Fibroblast of peridontal ligament (primary cell): ENCODE measurements around the gene ACBD5.
"Not testable (repeated sequence)": the region's sequence is repeated elsewhere in the genome, so short reads cannot be mapped to it uniquely, and the experiment has no call there.

Experiments used
- DNase-seq: peaks from one replicate; pipeline ENCODE4 v3.0.0-alpha.2; 2010; ENCODE audit errors: extremely low read depth

Gene ACBD5, protein sequence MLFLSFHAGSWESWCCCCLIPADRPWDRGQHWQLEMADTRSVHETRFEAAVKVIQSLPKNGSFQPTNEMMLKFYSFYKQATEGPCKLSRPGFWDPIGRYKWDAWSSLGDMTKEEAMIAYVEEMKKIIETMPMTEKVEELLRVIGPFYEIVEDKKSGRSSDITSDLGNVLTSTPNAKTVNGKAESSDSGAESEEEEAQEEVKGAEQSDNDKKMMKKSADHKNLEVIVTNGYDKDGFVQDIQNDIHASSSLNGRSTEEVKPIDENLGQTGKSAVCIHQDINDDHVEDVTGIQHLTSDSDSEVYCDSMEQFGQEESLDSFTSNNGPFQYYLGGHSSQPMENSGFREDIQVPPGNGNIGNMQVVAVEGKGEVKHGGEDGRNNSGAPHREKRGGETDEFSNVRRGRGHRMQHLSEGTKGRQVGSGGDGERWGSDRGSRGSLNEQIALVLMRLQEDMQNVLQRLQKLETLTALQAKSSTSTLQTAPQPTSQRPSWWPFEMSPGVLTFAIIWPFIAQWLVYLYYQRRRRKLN

DNA sequence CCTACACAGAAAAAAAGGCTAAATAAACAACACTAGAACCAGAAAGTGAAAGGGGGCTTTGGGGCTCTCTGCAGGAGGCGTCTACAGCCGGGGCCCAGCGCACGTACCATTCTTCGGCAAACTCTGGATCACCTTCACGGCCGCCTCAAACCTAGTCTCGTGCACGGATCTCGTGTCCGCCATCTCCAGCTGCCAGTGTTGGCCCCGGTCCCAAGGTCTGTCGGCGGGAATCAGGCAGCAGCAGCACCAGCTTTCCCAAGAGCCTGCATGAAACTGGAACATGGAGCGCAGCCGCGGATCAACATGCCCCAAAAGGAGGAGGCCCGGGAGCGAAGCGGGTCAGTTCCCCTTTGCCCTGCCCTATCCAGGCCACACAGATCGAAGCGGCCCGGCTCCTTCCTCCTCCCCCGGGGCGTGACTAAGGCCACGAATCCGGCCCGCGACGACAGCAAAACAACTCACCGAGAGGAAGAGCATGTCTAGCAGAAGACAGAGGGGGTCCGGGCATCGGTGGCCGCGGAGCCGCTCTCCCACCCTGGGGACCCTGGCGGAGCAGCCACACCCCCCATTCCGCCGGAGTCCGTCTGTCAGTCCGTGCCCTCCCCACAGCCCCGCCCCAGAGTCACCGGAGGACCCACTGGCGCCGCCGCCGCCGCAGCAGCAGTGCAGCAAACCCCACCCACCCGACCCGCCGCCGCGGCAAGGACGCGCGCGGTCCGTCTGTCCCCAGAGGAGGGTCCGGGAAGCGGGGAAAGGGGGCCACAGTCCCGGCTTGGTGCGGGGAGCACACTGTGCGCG is at the start of gene ACBD5:
Gene ACBD5, minus strand, starts transcription at position 586 of the 798 bp plus-strand sequence. Its CDS starts 109 bp downstream, at position 477.
- peak; percentile 81 for DNase-seq

DNA sequence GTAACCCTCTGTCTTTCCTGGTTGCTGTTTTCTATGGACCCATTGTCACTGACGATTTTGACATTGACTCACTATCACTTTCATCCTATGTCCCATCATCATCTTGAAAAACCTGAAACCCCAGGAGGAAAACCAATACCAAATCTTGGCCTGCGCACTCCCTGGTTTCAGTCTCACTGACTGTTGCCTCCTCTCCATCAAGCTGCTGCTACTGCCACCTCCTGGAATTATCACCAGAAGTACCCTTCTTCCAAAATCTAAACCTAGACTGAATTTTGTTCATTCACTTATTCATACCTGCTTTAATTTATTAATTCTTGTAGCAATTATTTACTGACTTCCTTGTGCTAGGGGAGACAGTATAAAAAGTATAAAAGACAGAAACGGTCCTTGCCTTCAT is 44.5 kb upstream of the ACBD5 start:
- peak; percentile 29 for DNase-seq

DNA sequence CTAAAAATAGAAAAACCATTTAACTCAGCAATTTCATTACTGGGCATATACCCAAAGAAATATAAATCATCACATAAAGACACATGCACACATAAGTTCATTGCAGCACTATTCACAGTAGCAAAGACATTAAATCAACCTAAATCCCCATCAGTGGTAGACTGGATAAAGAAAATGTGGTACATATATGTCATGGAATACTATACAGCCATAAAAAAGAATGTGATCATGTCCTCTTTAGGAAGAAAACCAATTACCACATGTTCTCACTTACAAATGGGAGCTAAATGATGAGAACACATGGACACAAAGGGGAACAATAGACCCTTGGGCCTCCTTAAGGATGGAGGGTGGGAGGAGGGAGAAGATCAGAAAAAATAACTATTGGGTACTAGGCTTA is 36.0 kb upstream of the ACBD5 start:
- no peak for DNase-seq

DNA sequence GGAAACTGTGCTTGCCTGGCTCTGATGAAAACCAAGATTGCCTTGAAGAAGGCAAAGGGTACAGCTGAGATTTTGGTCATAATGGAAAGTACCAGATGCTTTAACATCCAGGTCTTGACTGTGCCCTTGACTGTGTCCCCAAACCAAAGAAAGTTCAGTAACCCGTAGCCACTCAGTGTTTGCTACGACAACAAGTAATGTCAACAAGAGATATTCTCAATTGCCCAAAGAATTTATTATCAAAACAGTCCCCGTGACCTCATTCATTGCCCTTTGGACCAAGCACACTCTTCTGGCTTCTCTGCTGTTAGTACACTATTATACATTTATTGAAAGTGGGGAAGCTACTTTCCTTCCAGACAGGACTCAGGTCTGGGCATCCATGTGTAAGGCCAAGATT is 25.4 kb upstream of the ACBD5 start:
- DNase-seq, result not testable (repeated sequence)

DNA sequence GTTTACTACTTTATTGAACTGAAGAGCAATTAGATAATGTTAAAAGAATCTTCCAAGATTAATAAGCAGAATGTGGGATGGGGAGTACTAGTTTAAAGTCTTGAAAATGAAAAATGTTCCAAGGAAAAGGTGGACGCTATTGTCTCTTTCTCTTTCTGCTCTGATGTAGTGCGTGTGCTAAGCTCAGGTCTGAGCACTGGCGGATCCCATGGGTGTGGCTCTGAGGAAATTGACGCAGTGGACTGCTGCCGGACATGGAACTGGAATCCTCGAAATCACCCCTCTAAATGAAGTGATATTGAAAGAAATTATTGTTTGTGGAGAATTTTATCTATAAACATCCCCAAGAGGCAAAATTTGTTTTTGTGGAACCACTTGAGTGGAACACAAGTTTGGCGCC is 22.2 kb upstream of the ACBD5 start:
- DNase-seq, result not testable (repeated sequence)

DNA sequence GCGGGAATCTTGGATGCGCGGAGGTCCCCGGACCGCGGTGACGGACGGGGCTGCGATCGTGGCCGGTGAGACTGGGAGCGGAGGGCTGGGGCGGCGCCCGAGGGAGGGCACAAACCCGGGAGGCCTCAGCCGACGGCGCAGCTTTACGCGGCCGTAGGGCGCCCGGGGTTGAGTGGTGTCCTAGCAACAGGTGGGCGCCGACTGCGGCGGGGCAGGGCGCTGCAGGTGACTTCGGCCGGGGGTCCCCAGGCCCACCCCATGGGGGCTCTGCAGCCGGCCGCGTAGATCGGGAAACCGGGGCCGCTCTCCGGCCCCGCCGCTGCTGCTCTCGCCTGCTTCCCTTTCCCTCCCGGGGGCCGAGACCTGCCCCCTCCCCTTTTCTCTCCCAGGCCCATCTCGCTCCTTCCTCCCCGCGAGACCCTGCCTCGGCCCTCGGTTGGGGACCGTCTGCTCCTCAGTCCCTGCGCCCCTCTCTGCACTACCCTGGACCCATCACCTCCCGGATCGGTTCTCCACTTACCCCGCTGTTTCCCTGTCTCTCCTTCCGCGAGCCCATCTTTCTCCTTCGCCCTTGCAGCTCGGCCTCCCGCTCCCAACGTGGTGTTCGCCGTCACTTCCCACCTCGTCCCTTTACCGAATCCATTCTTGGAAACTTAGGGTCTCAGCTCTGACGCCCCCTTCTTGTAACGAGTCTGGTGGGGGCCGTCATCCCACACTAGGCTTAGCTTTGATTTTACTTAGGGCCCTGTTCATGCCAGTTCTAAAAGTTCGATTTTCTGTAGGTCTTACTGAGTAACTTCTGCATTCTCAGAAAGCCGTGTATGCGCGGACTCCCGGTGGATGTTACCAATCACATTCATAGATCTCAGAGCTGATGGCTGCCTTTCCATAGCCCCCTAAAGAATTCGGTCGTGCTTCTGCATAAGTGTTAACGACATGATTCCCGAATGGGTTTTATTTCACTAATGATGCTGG is 18.5 kb upstream of the ACBD5 start:
- no peak for DNase-seq

DNA sequence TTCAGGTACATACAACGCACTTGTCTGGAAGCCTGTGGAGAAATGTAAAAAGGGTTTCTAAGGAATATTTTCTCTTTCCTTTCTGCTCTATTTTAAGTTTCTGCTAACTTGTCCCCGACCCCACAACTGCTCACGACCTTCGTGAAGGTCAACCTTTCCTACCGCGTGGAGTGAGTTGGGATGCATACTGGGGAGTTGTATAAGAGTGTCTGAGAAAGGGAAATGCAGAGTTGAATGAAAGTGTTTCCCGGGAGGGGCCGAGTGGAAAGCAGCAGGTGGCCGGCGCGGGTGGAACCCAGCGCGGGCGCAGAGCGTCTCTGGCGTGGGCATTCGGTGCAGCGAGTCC is 17.9 kb upstream of the ACBD5 start:
- no peak for DNase-seq

DNA sequence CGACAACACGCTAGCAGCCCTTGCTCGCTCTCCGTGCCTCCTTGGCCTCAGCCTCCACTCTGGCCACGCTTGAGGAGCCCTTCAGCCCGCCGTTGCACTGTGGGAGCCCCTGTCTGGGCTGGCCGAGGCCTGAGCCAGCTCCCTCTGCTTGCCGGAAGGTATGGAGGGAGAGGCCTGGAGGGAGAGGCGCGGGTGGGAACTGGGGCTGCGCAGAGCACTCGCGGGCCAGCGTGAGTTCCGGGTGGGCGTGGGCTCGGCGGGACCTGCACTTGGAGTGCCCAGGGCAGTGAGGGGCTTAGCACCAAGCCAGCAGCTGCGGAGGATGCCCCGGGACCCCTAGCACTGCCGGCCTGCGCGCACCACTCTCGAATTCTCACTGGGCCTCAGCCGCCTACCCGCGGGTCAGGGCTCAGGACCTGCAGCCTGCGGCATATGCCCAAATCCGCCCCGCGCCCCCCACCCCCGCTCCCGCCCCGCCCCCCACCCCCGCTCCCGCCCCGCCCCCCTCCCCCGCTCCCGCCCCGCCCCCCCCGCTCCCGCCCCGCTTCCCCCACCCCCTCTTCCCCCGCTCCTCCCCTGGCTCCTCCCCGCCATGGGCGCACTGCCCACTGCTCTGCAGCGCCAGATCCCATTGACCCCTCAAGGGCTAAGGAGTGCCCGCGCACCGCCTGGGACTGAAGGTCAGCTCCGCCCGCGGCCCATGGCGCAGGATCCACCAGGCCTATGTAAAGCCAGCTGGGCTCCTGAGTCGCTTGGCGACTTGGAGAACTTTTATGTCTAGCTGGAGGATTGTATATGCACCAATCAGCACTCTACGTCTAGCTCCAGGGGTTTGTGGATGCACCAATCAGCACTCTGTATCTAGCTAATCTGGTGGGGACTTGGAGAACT is 15.9 kb upstream of the ACBD5 start:
- DNase-seq, result no peak

DNA sequence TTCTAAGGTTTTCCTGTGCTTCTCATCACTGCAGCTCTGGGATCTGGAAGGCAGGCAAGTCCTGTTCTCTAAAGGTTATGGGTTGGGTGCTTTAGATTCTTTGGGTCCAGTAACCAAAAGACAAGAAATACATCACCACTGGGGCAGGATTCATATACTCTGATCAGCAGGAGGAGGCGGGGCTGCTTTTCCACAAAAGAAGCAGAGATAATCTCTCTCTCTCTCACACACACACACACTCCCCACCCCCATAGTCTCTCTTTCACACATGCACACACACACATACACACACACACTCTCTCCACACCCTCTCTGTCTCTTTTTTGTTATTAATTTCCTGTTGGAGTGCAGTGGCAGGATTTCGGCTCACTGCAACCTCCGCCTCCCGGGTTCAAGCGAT is 13.0 kb upstream of the ACBD5 start:
- no peak for DNase-seq

DNA sequence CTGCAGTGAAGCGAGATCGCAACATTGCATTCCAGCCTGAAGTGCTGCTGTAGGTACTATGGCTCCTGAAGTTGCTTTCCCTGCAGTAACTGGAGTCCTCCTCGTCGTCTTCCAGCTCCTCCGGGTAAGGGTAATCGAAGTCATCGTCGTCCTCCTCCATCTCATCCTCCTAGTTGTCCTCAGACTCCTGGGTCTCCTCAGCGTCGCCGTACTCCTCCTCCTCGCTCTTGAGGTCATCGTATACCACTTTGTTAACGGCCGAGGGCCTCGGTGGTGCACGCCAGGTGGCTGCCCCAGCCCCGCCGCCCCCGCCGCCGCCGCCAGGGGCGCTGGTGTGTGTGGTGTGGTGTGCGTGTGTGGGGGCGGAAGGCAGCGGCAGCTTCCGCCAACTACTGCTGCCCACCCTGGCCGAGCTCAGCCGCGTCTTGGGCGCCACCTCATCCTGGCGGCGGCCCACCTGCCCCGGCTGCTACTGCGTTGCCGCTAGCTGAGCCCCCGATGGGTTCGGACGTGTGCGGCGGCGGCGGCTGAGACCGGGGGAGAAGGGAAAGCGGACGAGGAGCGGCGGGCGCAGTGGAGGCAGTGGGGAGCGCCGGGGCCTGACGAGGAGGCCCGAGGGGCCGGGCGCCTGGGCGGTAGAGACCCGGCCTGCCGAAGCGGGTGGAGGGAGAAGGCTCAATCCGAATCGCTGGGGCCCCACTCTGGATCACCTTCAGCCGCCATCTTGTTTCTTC is 11.8 kb upstream of the ACBD5 start:
- DNase-seq, result no peak

DNA sequence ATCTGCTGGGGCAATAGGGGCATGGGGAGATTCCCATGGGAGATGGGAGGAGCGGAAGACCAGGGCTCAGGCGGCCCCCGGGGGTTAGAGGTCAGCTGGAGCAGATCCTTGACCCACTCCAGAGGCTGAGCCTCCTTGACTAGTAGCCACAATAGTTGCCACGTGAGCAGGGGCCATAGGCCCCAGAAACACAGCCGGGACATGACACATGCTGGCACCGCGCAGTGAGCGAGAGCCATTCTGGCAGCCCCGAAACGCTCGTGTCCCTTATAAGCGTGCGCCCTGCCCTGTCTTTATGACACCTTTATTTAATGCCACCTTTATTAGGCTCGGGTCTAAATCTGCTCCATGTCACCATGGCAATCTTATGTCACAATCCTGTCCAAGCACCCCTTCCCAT is 11.0 kb upstream of the ACBD5 start:
- DNase-seq, result no peak

DNA sequence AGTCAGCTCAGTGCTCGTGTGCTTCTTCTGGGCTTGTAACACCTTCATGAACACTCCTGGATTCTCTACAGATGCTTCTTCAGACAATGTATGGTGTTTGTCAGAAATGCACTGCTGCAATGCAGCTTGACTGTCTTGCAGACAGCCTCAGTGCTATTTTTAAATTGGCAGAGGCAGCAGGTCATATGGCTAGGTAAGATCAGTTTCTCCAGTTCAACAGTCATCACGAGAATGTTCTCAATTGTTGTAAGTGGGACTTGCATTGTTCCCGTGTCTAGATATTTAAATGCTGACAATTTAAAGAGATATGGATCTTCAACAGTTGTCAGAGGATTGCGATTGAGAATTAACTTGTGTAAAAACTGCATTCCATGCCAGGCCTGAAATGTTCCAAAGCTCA is 7.6 kb upstream of the ACBD5 start:
- no peak for DNase-seq

DNA sequence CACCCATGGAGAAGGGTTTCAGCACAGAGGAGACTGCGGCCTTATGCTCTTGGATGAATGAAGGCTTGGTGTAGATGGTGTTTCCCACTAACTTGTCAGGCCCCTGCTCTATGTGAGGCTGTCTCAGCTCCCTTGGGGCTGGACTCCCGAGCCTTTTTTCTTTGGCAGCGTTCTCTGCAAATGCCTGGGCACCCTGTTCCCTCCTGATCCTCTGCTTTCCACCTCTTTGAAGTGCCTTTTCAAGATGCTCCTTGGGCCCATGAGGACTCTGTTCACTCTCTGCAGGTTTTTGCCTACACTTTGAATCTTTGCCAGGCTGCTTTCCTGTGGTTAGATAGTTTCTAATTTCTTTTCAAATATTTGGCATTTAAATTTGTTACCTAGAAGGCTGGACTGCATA is 6.8 kb upstream of the ACBD5 start:
- DNase-seq, result no peak

DNA sequence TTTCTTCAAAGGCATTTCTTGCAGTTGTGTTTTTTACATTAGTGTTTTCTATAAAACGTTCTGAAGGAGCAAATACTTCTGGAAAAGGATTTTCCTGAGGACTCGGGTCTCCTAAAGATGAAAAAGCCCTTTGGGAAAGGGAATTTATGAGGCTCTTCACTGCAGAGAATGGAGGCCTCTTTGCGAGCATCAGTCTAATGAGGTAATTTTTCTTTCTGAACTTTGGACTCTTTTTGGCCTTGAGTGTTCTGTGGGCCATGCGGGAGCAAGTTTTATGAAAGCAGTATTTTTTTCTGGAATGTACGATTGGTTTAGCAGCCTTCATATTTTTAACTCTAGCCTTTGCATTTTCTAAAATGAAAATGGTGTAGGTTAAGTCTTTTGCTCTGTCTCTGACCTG is 6.4 kb upstream of the ACBD5 start:
- DNase-seq, result no peak

DNA sequence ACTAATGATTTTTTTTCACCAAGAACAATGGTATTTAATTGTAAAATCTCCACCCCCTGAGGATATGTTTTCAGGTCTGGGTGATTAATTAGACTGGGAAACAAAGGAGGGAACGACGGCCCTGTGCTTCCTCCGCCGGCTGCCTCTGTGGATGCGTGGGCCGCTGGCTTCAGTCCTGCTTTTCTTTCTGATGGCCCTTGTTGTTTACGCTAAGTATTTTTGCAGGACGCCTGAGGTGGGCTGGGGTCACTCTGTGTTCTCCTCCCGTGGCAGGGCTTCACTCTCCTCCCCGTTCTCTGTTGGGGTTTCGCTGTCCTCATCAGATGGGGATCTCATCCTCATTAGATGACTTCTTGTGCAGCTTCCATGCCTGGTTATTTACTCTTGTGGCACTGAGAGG is 5.2 kb upstream of the ACBD5 start:
- no peak for DNase-seq

DNA sequence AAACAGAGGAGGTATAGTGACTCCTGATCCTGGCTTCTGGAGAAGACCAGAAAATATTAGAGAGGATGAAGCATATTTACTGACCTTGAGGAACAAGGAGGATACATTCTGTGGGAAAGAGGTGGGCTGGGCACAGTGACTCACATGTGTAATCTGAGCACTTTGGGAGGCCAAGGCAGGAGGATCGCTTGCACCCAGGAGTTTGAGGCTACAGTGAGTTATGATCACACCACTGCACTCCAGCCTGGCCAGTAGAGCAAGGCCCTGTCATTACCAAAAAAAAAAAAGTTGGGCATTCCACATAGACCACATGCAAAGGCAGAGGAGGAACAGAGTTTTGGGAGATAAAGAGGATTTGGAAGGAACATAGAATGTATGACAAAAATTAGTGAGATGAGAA is 4.4 kb upstream of the ACBD5 start:
- DNase-seq, result no peak

DNA sequence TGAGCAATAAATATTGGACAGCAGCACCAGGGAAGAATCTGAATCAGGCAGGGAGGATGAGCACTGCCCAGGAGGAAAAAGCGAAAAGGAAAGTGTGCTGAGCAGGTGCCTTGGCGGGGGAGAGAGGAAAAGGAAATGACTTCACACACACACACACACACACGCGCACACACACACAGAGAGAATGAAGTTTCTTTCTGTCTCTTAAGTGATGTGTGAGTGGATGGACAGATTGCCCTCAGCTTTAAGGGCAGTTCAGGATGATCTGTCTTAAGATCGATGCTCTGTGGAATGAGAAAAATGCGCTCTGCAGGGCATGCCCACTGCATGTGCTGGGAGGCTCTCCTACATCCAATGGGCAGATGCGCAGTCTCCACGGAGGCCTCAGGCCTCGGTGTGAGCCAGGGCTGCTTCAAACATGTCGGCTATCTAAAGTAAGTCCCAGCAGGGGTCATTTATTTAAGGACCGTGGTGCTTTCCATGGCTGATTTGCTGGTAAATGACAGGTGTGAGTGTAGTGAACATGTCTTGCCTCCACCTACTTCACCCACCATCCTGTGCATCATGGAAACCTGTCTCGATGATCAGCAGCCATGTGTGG is 2.5 kb upstream of the ACBD5 start:
- DNase-seq, result peak; percentile 74

DNA sequence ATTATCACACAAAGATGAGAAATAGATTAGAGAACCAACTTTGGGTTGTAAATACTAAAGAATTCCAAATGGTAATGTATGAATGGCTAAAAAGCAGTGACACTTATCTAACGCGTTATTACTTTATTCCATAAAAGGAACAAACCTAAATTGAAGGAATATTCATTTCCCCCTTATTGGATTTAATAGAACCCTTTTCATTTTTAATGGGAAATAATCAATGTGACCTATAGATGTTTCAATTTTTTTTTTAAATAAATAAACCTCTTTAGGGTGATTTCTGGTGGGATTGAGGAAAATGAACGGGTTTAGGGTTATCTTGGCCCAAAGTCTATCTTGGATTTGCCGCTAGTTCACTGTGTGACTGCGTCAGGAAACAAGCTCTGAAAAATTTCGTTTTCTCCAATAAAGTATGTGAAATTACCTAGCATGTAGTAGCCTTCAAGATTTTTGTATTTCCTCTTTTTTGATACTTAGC is 1.9 kb upstream of the ACBD5 start:
- DNase-seq, result no peak

DNA sequence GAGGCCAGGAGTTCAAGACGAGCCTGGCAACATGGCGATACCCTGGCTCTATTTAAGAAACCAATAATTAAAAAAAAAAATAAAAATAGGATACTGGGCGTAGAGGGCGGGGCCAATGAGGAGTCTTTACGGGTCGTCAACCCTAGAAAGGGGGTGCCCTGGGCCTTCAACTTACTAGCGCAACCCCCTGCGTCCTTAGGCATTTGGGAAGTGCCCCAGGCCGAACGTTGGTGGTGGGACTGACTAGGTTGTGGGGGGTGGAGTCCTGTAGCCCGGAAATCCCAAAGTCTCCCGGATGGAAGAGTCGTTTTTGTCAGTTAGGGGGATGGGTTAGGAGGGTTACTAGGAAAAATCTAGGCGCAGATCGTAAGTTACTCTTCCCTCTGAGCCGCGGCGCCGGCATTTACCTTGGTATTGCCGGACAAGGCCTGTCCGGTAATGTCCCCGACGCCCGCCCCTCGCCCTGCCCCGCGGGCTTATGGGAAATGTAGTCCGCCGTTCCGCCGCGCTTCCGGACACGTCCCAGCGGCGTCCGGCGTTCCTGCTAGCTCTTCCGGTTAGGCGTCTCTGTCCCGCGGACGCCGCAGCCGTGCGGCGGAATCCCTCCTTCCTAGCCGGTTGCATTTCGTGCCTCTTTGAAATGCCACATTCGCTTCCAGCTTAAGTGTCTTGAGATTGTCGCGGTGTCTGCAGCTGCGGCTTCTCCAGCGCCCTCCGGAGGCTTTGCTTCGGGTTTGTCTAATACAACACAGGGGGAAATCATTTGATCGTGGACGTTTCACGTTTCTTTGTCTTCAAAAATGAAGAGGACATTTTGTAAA is 1.3 kb upstream of the ACBD5 start:
- peak; percentile 91 for DNase-seq
